ENCODE measurements around the gene RETN. TPM values are rescaled to one million over a fixed set of nuclear protein-coding genes. Genes with fewer than 3 reads are reported as not detected.

Gene RETN
- total RNA-seq, 2 experiments from 2014 or later, result not detected

GRCh38 chr19:7676854-7677253 is 8.0 kb downstream of the RETN start, which contains the start of gene MCEMP1:
MCEMP1 (plus strand) TSS chr19:7677090; CDS start chr19:7677121, 31 bp downstream.
- no peaks in the 10 kb centered on the region for H3K9me2 ChIP-seq (ENCODE audit: insufficient read depth, low read length)
- peaks cover 43% of the 10 kb centered on the region for H3K4me1 ChIP-seq (ENCODE audit: insufficient read depth, low read length, poor library complexity, severe bottlenecking)
- intact Hi-C loops (cut with micrococcal nuclease; ENCODE audit: unreplicated experiment), result no loop called here
- CTCF ChIA-PET (ENCODE audit: unreplicated experiment), result no interaction called here
- POLR2A ChIA-PET, result no interaction called here
- no peak for DNase-seq (ENCODE audit: low spot score)
- peak within 1 kb of the TSS; percentile 77 for H3K4me2 ChIP-seq (ENCODE audit: low read length)
- TF ChIP-seq CTCF (conservative IDR thresholded peaks at IDR 0.05; ENCODE audit: low read length) (no peak), EZH2phosphoT487 (IDR thresholded peaks at IDR 0.05; ENCODE audit: borderline replicate concordance, low read depth, low read length) (no peak)
- no peak within 1 kb of the TSS for H3K27ac ChIP-seq (ENCODE audit: low read depth, low read length, poor library complexity, severe bottlenecking)
- peak within 1 kb of the TSS; percentile 52 for H3K4me3 ChIP-seq (ENCODE audit: low read depth, low read length, poor library complexity, severe bottlenecking)
- no peaks in the 10 kb centered on the region for H3K9me3 ChIP-seq (ENCODE audit: low read length)
- no TSS peak for BruUV-seq (replicated peaks)
- peak within 1 kb of the TSS; percentile 77 for H2AFZ ChIP-seq (ENCODE audit: low read length)
- peaks cover 10% of the 10 kb centered on the region; the same call in 1 of the 2 replicates for H3K79me2 ChIP-seq (ENCODE audit: insufficient read depth, low read depth, low read length)
- H4K20me1 ChIP-seq (ENCODE audit: insufficient read depth, low read length), result no peaks in the 10 kb centered on the region
- H3K36me3 ChIP-seq (ENCODE audit: insufficient read depth, low read length), result peaks cover under 1% of the 10 kb centered on the region; the same call in 1 of the 2 replicates

- intact Hi-C loops (cut with micrococcal nuclease; ENCODE audit: unreplicated experiment), result no loop called here
- peaks cover 47% of the 10 kb centered on the region for H3K4me1 ChIP-seq (ENCODE audit: insufficient read depth, low read length, poor library complexity, severe bottlenecking)
- H3K9me3 ChIP-seq (ENCODE audit: low read length), result no peaks in the 10 kb centered on the region
- DNase-seq (ENCODE audit: low spot score), result no peak
- TF ChIP-seq CTCF (conservative IDR thresholded peaks at IDR 0.05; ENCODE audit: low read length) (no peak), EZH2phosphoT487 (IDR thresholded peaks at IDR 0.05; ENCODE audit: borderline replicate concordance, low read depth, low read length) (no peak)
- ChIA-PET POLR2A (no interaction called here), CTCF (ENCODE audit: unreplicated experiment) (no interaction called here)
- peaks cover 10% of the 10 kb centered on the region for H3K36me3 ChIP-seq (ENCODE audit: insufficient read depth, low read length)
- peaks cover 14% of the 10 kb centered on the region; the same call in 1 of the 2 replicates for H3K79me2 ChIP-seq (ENCODE audit: insufficient read depth, low read depth, low read length)
- no peak overlapping the region; the same call in 1 of the 2 replicates for H2AFZ ChIP-seq (ENCODE audit: low read length)
- H3K4me3 ChIP-seq (ENCODE audit: low read depth, low read length, poor library complexity, severe bottlenecking), result no peak overlapping the region
- peak overlapping the region; percentile 77; the same call in 1 of the 2 replicates for H3K4me2 ChIP-seq (ENCODE audit: low read length)
- no peaks in the 10 kb centered on the region for H4K20me1 ChIP-seq (ENCODE audit: insufficient read depth, low read length)
- no peak overlapping the region for H3K27ac ChIP-seq (ENCODE audit: low read depth, low read length, poor library complexity, severe bottlenecking)
- BruUV-seq (replicated peaks), result no TSS peak
- no peaks in the 10 kb centered on the region for H3K9me2 ChIP-seq (ENCODE audit: insufficient read depth, low read length)
Measured at GRCh38 chr19:7677669-7678311, 8.9 kb downstream of the RETN start.

All from OCI-LY7 (cell line).